ENCODE results near the gene IRF3.

The IRF3 gene

GRCh38 chr19:49687150-49687549, 21.5 kb upstream of the IRF3 start:
- no peak for DNase-seq

- DNase-seq, result no peak
Measured at GRCh38 chr19:49686503-49687088, 20.9 kb upstream of the IRF3 start.

- DNase-seq, result no peak
Measured at GRCh38 chr19:49685845-49686332, 20.2 kb upstream of the IRF3 start.

GRCh38 chr19:49684983-49685553, 19.4 kb upstream of the IRF3 start:
- DNase-seq, result no peak

GRCh38 chr19:49684251-49684982, 18.8 kb upstream of the IRF3 start:
- DNase-seq, result peak; percentile 25

GRCh38 chr19:49683814-49684250, 18.2 kb upstream of the IRF3 start:
- DNase-seq, result no peak

- no peak for DNase-seq
Measured at GRCh38 chr19:49682274-49682673, 16.6 kb upstream of the IRF3 start.

GRCh38 chr19:49681830-49682229, 16.2 kb upstream of the IRF3 start:
- DNase-seq, result no peak

- DNase-seq, result peak; percentile 90
Measured at GRCh38 chr19:49680421-49681351, 15.0 kb upstream of the IRF3 start.

- DNase-seq, result no peak
Measured at GRCh38 chr19:49679771-49680413, 14.2 kb upstream of the IRF3 start.

- DNase-seq, result no peak
Measured at GRCh38 chr19:49678985-49679770, 13.5 kb upstream of the IRF3 start.

- DNase-seq, result peak; percentile 45
Measured at GRCh38 chr19:49677901-49678674, 12.4 kb upstream of the IRF3 start.

GRCh38 chr19:49677231-49677900, 11.7 kb upstream of the IRF3 start, which contains the start of gene PRMT1:
Gene PRMT1 (plus strand): TSS chr19:49677271. CDS start chr19:49677281, 10 bp downstream.
- DNase-seq, result no peak

- DNase-seq, result peak; percentile 100
Measured at GRCh38 chr19:49676784-49677230, 11.2 kb upstream of the IRF3 start.

GRCh38 chr19:49676136-49676783, 10.6 kb upstream of the IRF3 start:
- no peak for DNase-seq

GRCh38 chr19:49672131-49672919, 6.7 kb upstream of the IRF3 start:
- DNase-seq, result peak; percentile 49

- no peak for DNase-seq
Measured at GRCh38 chr19:49669516-49669915, 3.9 kb upstream of the IRF3 start.

- DNase-seq, result no peak
Measured at GRCh38 chr19:49667473-49667872, 1.8 kb upstream of the IRF3 start.

GRCh38 chr19:49666120-49666444, 425 bp upstream of the IRF3 start:
- no peak for DNase-seq
